H1 (cell line): Measurements from ENCODE around the gene FBXL16. TPM values are rescaled to one million over a fixed set of nuclear protein-coding genes. Genes with fewer than 3 reads are reported as not detected.

Experiments
- ASH2L ChIP-seq: fragments of 200-600, 300-600 bp; sonication (generic); IDR thresholded peaks from one replicate; pipeline ENCODE4 v1.7.1; 2017; ENCODE audit warnings: low read length
- ATF2 ChIP-seq: IDR thresholded peaks from 2 replicates; pipeline ENCODE4 v1.6.1; 2012; ENCODE audit warnings: low read length, inconsistent platforms
- polyA plus RNA-seq, 7 experiments: library from polyadenylated mRNA; depleted of rRNA in 3 of 7; stranded (reverse) in 5 of 7; unstranded in 2 of 7; fragments of >200 nt in 5 of 7; fragments of 200-250 nt in 2 of 7; gene quantifications; 1 replicate in 5 of 7; 2 replicates in 1 of 7; 4 replicates in 1 of 7; pipeline versions ENCODE4 v1.2.1 to v1.2.3, GENCODE V29; 2011 to 2013; ENCODE audit warnings: missing spikeins in 2 of 7, mixed read lengths in 2 of 7
- total RNA-seq: library from RNA; stranded (reverse); fragmentation: NEBNext Ultra II Directional; extraction: Animal tissue kit (Norgen Biotek cat#: 25700); gene quantifications from 2 replicates; pipeline ENCODE4 v1.2.1, GENCODE V29; 2021

The FBXL16 gene
- total and polyA plus RNA-seq, 2 of the 8 experiments (the other 6 are each of a cell fraction or from before 2014, with no cell fraction given) = 12.5 to 12.8 TPM

GRCh38 chr16:660132-660458, 45.5 kb downstream of the FBXL16 start (continued):
- TF ChIP-seq ATF2 = no peak
- TF ChIP-seq ASH2L = no peak
